GM19099 (cell line): ENCODE data around the gene BAHCC1.
A peak's percentile ranks its signal among the peaks of the same experiment; 100 is the strongest.

Source experiments
- POLR2A ChIP-seq: IDR thresholded peaks from 3 replicates; pipeline ENCODE4 v1.6.1; 2011; ENCODE audit warnings: low read depth; ENCODE audit not compliant: insufficient read length; ENCODE audit errors: extremely low read depth

BAHCC1 gene

GRCh38 chr17:81511804-81512561, 116.7 kb downstream of the BAHCC1 start:
- TF ChIP-seq POLR2A = peak; percentile 54

GRCh38 chr17:81512562-81513371, 117.5 kb downstream of the BAHCC1 start, which contains the start of gene ACTG1:
TSS of gene ACTG1 (minus strand) at chr17:81512799. CDS start at chr17:81512354, 445 bp downstream.
- peak; percentile 100 for TF ChIP-seq POLR2A

- TF ChIP-seq POLR2A = peak; percentile 70
These were observed 118.1 kb downstream of the BAHCC1 start for GRCh38 chr17:81513372-81513752.

DNA sequence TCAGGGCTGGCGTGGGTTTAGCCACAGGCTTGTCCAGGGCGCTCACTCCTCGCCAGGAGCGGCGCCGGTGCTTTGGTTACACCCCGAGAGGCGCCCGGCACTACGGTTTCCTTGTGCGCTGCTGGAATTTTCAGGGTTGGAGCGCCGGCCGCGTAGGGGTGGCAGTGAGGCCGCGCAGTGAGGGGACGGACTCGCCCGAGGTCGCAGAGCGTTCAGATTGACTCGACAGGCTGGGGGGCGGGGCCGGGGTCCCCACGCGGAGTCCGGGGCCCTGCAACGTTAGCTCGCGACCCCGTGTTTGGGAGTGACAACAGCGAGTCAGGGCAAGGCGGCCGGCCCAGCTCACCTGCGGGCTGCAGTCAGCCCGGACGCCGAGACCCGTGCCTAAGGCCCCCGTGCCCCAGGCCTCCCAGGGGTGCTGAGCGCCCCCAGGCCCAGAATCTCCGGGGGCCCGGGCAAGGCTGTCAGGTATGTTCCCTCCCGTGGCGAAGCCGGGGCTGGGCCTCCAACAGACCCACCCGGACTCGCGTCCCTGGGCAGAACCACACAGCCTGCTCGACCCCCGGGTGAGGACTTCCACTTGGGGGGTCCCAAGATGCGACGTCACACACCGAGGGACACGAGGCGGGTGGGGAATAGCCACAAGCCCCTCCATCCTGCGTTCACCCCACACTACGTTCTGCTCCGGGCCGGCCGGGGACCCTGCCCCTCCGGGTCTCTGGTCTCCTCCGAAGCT, 118.7 kb downstream of the BAHCC1 start:
- no peak for TF ChIP-seq POLR2A

DNA sequence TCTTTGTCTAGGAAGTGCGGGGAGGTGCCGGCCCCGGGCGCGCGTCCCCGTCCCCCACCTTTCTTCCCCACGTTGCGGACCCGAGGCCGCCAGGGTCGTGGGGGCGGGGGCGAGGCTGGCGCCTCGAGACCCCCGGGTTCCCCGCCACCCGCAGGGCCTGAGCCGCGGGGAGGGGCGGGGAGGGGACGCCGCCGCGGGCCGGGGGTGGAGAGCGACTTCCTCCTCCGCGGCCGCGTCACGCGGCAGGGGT, 119.2 kb downstream of the BAHCC1 start:
- no peak for TF ChIP-seq POLR2A

DNA sequence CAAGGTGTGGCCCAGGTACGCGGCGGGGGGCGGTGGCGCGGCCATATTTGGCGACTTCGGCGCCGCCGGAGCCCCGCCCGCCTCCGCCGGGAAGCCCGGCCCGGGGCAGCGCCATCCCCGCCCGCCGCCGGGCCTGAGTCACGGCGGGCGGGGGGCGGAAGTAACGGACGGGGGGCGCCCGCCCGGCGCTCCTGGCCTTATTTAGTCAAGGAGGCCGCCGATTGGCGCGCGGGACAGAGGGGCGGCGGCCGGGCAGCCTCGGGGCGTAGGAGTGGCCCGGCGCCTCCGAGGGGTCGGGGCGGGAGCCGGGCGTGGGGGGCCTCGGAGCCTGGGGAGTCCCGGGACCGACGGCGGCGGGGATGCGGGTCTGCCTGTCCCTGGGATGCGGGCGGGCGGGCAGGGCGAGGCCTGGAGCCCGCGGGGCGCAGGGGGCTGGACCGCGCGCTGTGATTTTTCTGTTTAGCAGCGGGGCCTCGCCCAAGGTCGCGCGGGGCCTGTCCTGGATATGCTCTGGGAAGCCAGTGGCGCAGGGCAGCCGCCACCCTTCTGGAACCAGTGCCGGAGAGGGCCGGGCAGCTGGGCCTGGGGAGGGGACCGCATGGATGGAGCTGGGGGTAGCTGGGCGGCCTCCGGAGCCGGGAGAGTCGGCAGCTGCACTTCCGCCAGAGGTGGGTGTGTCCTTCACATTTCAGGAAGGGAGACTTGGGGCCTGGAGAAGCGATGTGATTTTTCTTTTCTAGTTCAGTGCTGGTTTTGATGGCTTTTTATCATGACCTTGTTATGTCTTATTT, 119.7 kb downstream of the BAHCC1 start:
- peak; percentile 56 for TF ChIP-seq POLR2A

DNA sequence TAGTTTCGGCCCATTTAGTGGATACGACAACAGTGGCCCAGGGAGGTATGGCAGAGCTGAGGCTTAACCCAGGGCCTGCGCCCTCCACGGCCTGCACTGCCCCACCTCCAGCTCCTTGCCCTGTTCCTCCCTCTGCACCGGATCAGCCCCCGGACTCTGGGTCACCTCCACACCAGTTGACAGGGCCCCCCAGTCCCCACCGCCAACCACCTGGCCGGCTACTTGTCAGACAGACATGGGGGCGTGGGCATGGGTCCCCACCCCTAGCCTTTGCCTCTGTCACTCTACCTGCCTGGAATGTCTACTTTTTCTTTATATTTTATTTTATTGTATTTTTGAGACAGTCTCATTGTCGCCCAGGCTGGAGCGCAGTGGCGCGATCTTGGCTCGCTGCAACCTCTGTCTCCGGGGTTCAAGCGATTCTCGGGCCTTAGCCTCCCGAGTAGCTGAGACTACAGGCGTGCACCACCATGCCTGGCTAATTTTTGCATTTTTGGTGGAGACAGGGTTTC, 120.3 kb downstream of the BAHCC1 start:
- TF ChIP-seq POLR2A = no peak
